Left hindlimb (tissue), 1 donor: Measurements from ENCODE around the gene TPCN1.

Experiments
- DNase-seq: peaks from one replicate; pipeline ENCODE4 v3.0.0-alpha.2; 2018

Gene TPCN1

GRCh38 chr12:113317122-113317521, 95.9 kb downstream of the TPCN1 start:
- DNase-seq: no peak

GRCh38 chr12:113318046-113318656, 96.9 kb downstream of the TPCN1 start:
- DNase-seq: no peak

GRCh38 chr12:113318900-113319628, 97.8 kb downstream of the TPCN1 start:
- no peak for DNase-seq

GRCh38 chr12:113320401-113320800, 99.1 kb downstream of the TPCN1 start:
- DNase-seq: no peak

GRCh38 chr12:113322343-113322742, 101.1 kb downstream of the TPCN1 start:
- DNase-seq: no peak

GRCh38 chr12:113325916-113326315, 104.7 kb downstream of the TPCN1 start:
- peak; percentile 72 for DNase-seq

- no peak for DNase-seq
Measured at GRCh38 chr12:113326775-113327395, 105.6 kb downstream of the TPCN1 start.

- DNase-seq: no peak
Measured at GRCh38 chr12:113328368-113328889, 107.2 kb downstream of the TPCN1 start.

- DNase-seq: no peak
Measured at GRCh38 chr12:113329022-113329790, 107.9 kb downstream of the TPCN1 start.

- DNase-seq: no peak
Measured at GRCh38 chr12:113329791-113330417, 108.6 kb downstream of the TPCN1 start.

GRCh38 chr12:113330505-113330904, 109.2 kb downstream of the TPCN1 start:
- no peak for DNase-seq

- no peak for DNase-seq
Measured at GRCh38 chr12:113332688-113333417, 111.6 kb downstream of the TPCN1 start.

GRCh38 chr12:113333418-113333750, 112.1 kb downstream of the TPCN1 start:
- DNase-seq: no peak

GRCh38 chr12:113333877-113334785, 112.9 kb downstream of the TPCN1 start:
- no peak for DNase-seq

GRCh38 chr12:113334786-113335539, 113.7 kb downstream of the TPCN1 start, which contains the start of gene SLC8B1:
Gene SLC8B1, minus strand, starts transcription at chr12:113335109. Its CDS starts 2,231 bp downstream, at chr12:113332878.
- peak; percentile 90 for DNase-seq

GRCh38 chr12:113339540-113339939, 118.3 kb downstream of the TPCN1 start:
- DNase-seq: no peak

- no peak for DNase-seq
Measured at GRCh38 chr12:113340061-113340460, 118.8 kb downstream of the TPCN1 start.

GRCh38 chr12:113341535-113341934, 120.3 kb downstream of the TPCN1 start:
- DNase-seq: no peak

GRCh38 chr12:113345318-113345717, 124.1 kb downstream of the TPCN1 start:
- DNase-seq: no peak

GRCh38 chr12:113346353-113346752, 125.1 kb downstream of the TPCN1 start:
- no peak for DNase-seq
